Upper lobe of left lung (tissue), 6 donors: Measurements from ENCODE around the gene C1GALT1C1L. TPM values are rescaled to one million over a fixed set of nuclear protein-coding genes. Genes with fewer than 3 reads are reported as not detected.
"Not testable (repeated sequence)": the region's sequence is repeated elsewhere in the genome, so short reads cannot be mapped to it uniquely, and the experiment has no call there.

Experiments used
- ATAC-seq, 2 donors: fragments of 200-7000 bp; cut with Tn5 transposase; one replicate each; pipeline ENCODE4 v1.9.1; 2022; ENCODE audit warnings: mild to moderate bottlenecking in 2 of 2, moderate library complexity in 2 of 2; ENCODE audit not compliant: low FRiP score in 2 of 2
- DNase-seq, 2 donors: peaks; one replicate each; pipeline ENCODE4 v3.0.0-alpha.2; 2019 to 2020
- H3K27ac ChIP-seq, 4 donors: fragments of 200-600 bp; sonication (generic); one replicate each; pipeline ENCODE4 v1.5.1; 2016 to 2019
- H3K27me3 ChIP-seq, 4 donors: fragments of 200-600 bp; sonication (generic); one replicate each; pipeline ENCODE4 v1.5.1; 2017 to 2019
- H3K36me3 ChIP-seq, 4 donors: fragments of 200-600 bp; sonication (generic); one replicate each; pipeline ENCODE4 v1.5.1; 2016 to 2019
- H3K4me1 ChIP-seq, 4 donors: fragments of 200-600 bp; sonication (generic); one replicate each; pipeline ENCODE4 v1.5.1; 2018 to 2019
- H3K4me3 ChIP-seq, 4 donors: fragments of 200-600 bp; sonication (generic); one replicate each; pipeline ENCODE4 v1.5.1; 2017 to 2019; ENCODE audit warnings: mild to moderate bottlenecking in 2 of 4, moderate library complexity in 1 of 4
- H3K9me3 ChIP-seq, 4 donors: fragments of 200-600 bp; sonication (generic); one replicate each; pipeline ENCODE4 v1.5.1; 2018 to 2019
- EP300 ChIP-seq, 4 donors: sonication (generic); formaldehyde crosslinking; IDR thresholded peaks; one replicate each; pipeline ENCODE4 v1.5.1; 2017; ENCODE audit warnings: antibody characterized with exemption in 4 of 4, control low read depth in 2 of 4
- POLR2A ChIP-seq, 4 donors: fragments of 450-650 bp; IDR thresholded peaks; one replicate each; pipeline ENCODE4 v1.5.1; 2016 to 2017; ENCODE audit warnings: antibody characterized with exemption in 4 of 4, mild to moderate bottlenecking in 2 of 4
- POLR2AphosphoS5 ChIP-seq, 2 donors: sonication (generic); formaldehyde crosslinking; IDR thresholded peaks; one replicate each; pipeline ENCODE4 v1.5.1; 2017; ENCODE audit warnings: antibody characterized with exemption in 2 of 2
- WGBS, 2 donors: methylation state at CpG; one replicate each; pipeline ENCODE4 v1.1.5; 2017 to 2018; 5-methylcytosine and 5-hydroxymethylcytosine counted together
- total RNA-seq, 6 donors: library from RNA; depleted of rRNA in 4 of 6; stranded (reverse); fragments of >200 nt in 4 of 6; gene quantifications; one replicate each; pipeline versions ENCODE4 v1.1.0 to v1.2.1, GENCODE V29; 2016 to 2021
- TF ChIP-seq, protein P1 (sequence below), 6 experiments: fragments of 450-650 bp in 4 of 6; fragments of 200-600 bp in 2 of 6; sonication (generic) in 2 of 6; IDR thresholded peaks; one replicate each; pipeline ENCODE4 v1.5.1; 2016 to 2019; ENCODE audit warnings: antibody characterized with exemption in 6 of 6
- donor health status: DM: no; HTN: no; CAD: no; lungs with moderate emphysema.
- donor health status: DM: no; HTN: yes; CAD: no; lungs with severe emphysema.

C1GALT1C1L gene
- total RNA-seq, 6 donors from 2014 or later: 0.77 to 2.5 TPM; not detected in 4

DNA sequence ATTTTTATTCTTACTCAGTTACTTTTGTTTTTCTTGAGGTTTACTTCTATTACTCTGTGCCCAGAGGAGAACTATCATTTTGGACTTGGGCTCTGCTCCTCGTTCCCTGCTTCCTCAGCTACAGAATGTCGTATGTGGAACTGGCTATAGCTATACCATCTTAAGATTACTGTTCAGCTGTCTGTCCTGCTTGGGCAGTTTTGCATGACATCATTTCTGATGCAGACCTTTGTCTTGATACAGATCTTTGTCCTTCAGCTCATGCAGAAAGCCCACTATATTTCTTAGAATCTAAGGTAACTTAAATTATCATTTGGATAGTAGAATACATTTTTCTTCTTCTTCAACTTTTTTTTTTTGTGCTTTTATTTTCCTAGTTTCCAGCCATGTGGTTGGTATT is 13.8 kb upstream of the C1GALT1C1L start:
- no peak for DNase-seq
- H3K27me3 ChIP-seq: no peaks in the 10 kb centered on the region
- H3K27ac ChIP-seq: no peak overlapping the region
- no peak for ATAC-seq
- no peaks in the 10 kb centered on the region for H3K36me3 ChIP-seq
- TF ChIP-seq, protein P1, sequence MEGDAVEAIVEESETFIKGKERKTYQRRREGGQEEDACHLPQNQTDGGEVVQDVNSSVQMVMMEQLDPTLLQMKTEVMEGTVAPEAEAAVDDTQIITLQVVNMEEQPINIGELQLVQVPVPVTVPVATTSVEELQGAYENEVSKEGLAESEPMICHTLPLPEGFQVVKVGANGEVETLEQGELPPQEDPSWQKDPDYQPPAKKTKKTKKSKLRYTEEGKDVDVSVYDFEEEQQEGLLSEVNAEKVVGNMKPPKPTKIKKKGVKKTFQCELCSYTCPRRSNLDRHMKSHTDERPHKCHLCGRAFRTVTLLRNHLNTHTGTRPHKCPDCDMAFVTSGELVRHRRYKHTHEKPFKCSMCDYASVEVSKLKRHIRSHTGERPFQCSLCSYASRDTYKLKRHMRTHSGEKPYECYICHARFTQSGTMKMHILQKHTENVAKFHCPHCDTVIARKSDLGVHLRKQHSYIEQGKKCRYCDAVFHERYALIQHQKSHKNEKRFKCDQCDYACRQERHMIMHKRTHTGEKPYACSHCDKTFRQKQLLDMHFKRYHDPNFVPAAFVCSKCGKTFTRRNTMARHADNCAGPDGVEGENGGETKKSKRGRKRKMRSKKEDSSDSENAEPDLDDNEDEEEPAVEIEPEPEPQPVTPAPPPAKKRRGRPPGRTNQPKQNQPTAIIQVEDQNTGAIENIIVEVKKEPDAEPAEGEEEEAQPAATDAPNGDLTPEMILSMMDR (IDR thresholded peaks at IDR 0.05): no peak
- TF ChIP-seq EP300 (IDR thresholded peaks at IDR 0.05) (no peak), POLR2A (IDR thresholded peaks at IDR 0.05) (no peak), POLR2AphosphoS5 (IDR thresholded peaks at IDR 0.05) (no peak)
- H3K4me1 ChIP-seq: no peaks in the 10 kb centered on the region
- H3K9me3 ChIP-seq: no peaks in the 10 kb centered on the region
- no peak overlapping the region for H3K4me3 ChIP-seq
- WGBS, 2 donors: 74 to 86% methylated on average over 2 of the region's 2 CpGs

DNA sequence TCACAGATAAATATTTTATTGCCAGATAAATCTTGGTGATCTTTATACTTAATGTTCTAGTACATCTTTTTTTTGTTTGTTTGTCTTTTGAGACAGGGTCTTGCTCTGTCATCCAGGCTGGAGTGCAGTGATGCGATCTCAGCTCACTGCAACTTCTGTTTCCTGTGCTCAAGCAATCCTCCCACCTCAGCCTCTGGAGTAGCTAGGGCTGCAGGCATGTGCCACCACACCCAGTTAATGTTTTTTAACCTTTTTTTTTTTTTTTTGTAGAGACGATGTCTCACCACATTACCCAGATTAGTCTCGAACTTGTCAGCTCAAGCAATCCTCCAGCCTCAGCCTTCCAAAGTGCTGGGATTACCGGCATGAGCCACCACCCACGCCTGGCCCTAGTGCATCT is 9.1 kb upstream of the C1GALT1C1L start:
- WGBS, 2 donors: 73 to 74% methylated on average over 5 of the region's 5 CpGs
- TF ChIP-seq POLR2A (IDR thresholded peaks at IDR 0.05): no peak
- no peak for TF ChIP-seq EP300 (IDR thresholded peaks at IDR 0.05)
- DNase-seq: no peak

DNA sequence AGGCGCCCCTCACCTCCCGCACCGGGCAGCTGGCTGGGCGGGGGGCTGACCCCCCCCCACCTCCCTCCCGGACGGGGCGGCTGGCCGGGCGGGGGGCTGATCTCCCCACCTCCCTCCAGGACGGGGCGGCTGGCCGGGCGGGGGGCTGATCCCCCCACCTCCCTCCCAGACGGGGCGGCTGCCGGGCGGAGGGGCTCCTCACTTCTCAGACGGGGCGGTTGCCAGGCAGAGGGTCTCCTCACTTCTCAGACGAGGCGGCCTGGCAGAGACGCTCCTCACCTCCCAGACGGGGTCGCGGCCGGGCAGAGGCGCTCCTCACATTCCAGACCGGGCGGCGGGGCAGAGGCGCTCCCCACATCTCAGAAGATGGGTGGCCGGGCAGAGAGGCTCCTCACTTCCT is 1.6 kb upstream of the C1GALT1C1L start:
- H3K9me3 ChIP-seq, H3K4me3 ChIP-seq, H3K27me3 ChIP-seq, H3K27ac ChIP-seq, ATAC-seq, H3K4me1 ChIP-seq, H3K36me3 ChIP-seq: not testable (repeated sequence)
- peak in 1 of 2 donors; percentile 55 for DNase-seq
- WGBS, 2 donors: 98% methylated on average over 22 of the region's 32 CpGs; no CpG with 5 or more reads in 1 of the 2 donors

More for the DNA sequence above, 9.1 kb upstream of the C1GALT1C1L start:
- Histone ChIP-seq H3K9me3 (no peaks in the 10 kb centered on the region), H3K27me3 (no peaks in the 10 kb centered on the region), H3K36me3 (no peaks in the 10 kb centered on the region), H3K4me3 (no peak overlapping the region), H3K4me1 (no peaks in the 10 kb centered on the region), H3K27ac (no peak overlapping the region)
- ATAC-seq: no peak

DNA sequence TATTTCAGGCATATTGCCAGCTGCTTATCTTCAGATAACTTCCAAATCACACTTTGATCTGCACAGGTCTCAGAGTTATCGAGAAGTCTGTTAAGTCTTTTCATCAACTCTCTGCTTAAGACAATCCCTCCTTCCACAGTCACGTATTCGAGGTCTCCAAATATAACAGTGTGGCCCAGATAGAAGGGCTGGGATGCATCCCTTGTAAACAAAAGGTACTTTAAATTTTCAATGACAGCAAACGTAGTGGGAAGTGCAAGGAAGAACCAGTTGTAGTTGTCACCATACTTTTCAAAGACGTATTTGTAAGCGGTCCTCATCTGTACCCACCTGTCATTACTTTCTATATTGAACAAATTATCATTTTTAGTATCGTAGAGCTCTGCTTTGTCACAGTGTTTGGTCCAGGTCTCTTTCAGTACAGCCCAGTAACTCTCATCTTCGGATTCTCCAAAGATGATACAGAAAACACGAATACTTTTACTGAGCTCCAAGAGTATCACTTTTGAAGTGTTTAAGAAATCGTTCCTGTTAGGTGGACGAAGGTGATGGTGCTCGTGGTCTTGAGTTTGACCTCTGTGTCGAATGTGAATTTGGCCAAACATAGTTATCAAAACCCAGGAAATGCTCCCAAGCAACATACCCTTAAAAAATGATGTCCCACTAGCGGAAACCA is 445 bp downstream of the C1GALT1C1L start:
- peak in 1 of 2 donors; percentile 10 for ATAC-seq
- H3K4me3 ChIP-seq: peak overlapping the region in 3 of 4 donors; percentile 30 to 56 (median 49)
- DNase-seq: no peak
- TF ChIP-seq, protein P1 (IDR thresholded peaks at IDR 0.05): no peak
- TF ChIP-seq POLR2A (IDR thresholded peaks at IDR 0.05) (no peak), POLR2AphosphoS5 (IDR thresholded peaks at IDR 0.05) (no peak), EP300 (IDR thresholded peaks at IDR 0.05) (no peak)
- WGBS, 2 donors: 51 to 75% methylated on average over 14 of the region's 14 CpGs
- peak overlapping the region in 1 of 4 donors; percentile 24 for H3K27ac ChIP-seq
- no peaks in the 10 kb centered on the region for H3K36me3 ChIP-seq
- H3K9me3 ChIP-seq: no peaks in the 10 kb centered on the region
- H3K4me1 ChIP-seq: peaks cover 0 to 5% (median 0%) of the 10 kb centered on the region in 4 donors
- H3K27me3 ChIP-seq: no peaks in the 10 kb centered on the region

DNA sequence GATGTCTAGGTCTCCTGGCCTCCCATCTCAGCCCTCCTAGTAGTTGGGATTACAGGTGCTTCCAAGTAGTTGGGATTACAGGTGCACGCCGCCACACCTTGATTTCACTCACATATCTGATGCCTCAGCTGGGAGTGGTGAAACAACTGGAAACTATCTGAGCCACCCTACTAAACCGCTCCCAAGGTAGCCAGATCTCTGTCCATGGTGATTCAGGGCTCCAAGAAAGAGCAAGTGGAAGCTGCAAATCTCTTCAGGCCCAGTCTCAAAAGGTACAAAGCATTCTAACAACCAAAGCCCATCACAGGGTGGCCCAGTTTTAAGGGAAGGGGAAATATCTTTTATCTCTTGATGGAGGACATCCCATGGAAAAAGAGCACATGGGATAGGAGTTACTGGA is 19.0 kb downstream of the C1GALT1C1L start:
- H3K4me1 ChIP-seq: no peaks in the 10 kb centered on the region
- TF ChIP-seq POLR2A (IDR thresholded peaks at IDR 0.05) (no peak), EP300 (IDR thresholded peaks at IDR 0.05) (no peak)
- H3K27ac ChIP-seq: no peak overlapping the region
- no peak for DNase-seq
- H3K9me3 ChIP-seq: no peaks in the 10 kb centered on the region
- no peak for ATAC-seq
- WGBS, 2 donors: 90 to 100% methylated on average over 3 of the region's 3 CpGs
- H3K36me3 ChIP-seq: no peaks in the 10 kb centered on the region
- H3K4me3 ChIP-seq: no peak overlapping the region
- H3K27me3 ChIP-seq: no peaks in the 10 kb centered on the region

DNA sequence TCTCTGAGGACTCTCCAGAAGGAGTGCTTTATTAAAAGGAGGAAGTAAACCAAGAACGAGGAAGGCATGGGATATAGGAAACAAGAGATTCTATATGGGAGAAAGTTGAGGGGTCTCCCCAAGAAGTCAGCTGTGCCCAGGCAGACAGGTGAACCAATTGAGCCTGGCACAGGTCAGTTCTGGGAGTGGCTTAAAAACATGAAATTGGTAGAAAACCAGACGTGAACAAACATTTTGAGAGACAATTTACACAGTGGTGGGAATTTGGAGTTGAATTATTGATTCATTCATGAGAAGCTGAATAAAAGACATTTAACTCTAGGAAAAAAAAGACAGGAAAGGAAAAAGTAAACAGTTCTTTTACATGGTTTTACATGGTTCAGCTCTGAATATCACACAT is 22.7 kb downstream of the C1GALT1C1L start:
- Histone ChIP-seq H3K27me3 (no peaks in the 10 kb centered on the region), H3K4me3 (no peak overlapping the region), H3K4me1 (peaks cover 0 to 10% (median 0%) of the 10 kb centered on the region in 4 donors), H3K27ac (no peak overlapping the region), H3K36me3 (no peaks in the 10 kb centered on the region), H3K9me3 (no peaks in the 10 kb centered on the region)
- WGBS, 2 donors: 56% methylated on average over 2 of the region's 2 CpGs
- TF ChIP-seq, protein P1 (IDR thresholded peaks at IDR 0.05): no peak
- TF ChIP-seq EP300 (IDR thresholded peaks at IDR 0.05) (no peak), POLR2A (IDR thresholded peaks at IDR 0.05) (no peak), POLR2AphosphoS5 (IDR thresholded peaks at IDR 0.05) (no peak)
- ATAC-seq: no peak
- no peak for DNase-seq
